ENCODE results near the gene SHLD3. TPM values are rescaled to one million over a fixed set of nuclear protein-coding genes. Genes with fewer than 3 reads are reported as not detected.

Gene SHLD3
- total RNA-seq, 1 donor from 2014 or later, result 2.7 TPM

DNA sequence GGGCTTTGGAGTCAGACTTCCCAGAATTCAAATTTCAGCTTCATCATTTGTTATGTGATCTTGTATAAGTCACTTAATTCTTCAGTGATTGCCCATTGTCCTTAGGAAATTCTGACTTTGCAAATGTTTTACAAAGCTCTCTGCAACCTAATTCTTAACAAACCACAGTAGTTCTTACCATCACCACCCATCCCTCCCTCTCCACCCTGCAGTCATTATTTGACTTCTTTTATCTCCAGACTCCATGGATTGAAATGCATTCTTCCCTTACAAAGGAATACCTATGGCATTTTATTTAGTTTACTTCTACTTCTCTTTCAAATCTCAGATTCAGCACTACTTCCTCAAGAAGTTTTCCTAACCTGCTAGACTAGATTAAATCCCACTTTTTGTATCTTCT, 23.1 kb downstream of the SHLD3 start:
- FAIRE-seq, result no peak
- Histone ChIP-seq H3K27me3 (ENCODE audit: insufficient read depth, low read length) (no peaks in the 10 kb centered on the region), H3K4me2 (ENCODE audit: low read length) (no peak overlapping the region), H3K36me3 (ENCODE audit: insufficient read depth, low read length) (peaks cover 6% of the 10 kb centered on the region), H2AFZ (ENCODE audit: low read depth, low read length) (no peak overlapping the region), H3K27ac (ENCODE audit: low read depth, low read length) (no peak overlapping the region), H3K79me2 (ENCODE audit: insufficient read depth, low read length) (no peaks in the 10 kb centered on the region), H3K9me3 (ENCODE audit: insufficient read depth, low read depth, low read length) (no peaks in the 10 kb centered on the region), H3K4me3 (ENCODE audit: insufficient read depth, low read depth, low read length) (no peak overlapping the region), H4K20me1 (ENCODE audit: insufficient read depth, low read length) (no peaks in the 10 kb centered on the region), H3K4me1 (ENCODE audit: insufficient read depth, low read length) (no peaks in the 10 kb centered on the region), H3K9ac (ENCODE audit: low read length) (no peak overlapping the region)
- no peaks in the 10 kb centered on the region for H3K36me3 Mint-ChIP-seq (ENCODE audit: low read depth, unreplicated experiment)
- no peak for TF ChIP-seq EZH2 (IDR thresholded peaks at IDR 0.05; ENCODE audit: insufficient read depth, low read length)
- TF ChIP-seq, protein P1, sequence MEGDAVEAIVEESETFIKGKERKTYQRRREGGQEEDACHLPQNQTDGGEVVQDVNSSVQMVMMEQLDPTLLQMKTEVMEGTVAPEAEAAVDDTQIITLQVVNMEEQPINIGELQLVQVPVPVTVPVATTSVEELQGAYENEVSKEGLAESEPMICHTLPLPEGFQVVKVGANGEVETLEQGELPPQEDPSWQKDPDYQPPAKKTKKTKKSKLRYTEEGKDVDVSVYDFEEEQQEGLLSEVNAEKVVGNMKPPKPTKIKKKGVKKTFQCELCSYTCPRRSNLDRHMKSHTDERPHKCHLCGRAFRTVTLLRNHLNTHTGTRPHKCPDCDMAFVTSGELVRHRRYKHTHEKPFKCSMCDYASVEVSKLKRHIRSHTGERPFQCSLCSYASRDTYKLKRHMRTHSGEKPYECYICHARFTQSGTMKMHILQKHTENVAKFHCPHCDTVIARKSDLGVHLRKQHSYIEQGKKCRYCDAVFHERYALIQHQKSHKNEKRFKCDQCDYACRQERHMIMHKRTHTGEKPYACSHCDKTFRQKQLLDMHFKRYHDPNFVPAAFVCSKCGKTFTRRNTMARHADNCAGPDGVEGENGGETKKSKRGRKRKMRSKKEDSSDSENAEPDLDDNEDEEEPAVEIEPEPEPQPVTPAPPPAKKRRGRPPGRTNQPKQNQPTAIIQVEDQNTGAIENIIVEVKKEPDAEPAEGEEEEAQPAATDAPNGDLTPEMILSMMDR (IDR thresholded peaks at IDR 0.05; ENCODE audit: insufficient read depth, low read depth, low read length), result no peak
- H3K9me3 Mint-ChIP-seq (ENCODE audit: unreplicated experiment), result no peaks in the 10 kb centered on the region
- no peak overlapping the region for H3K27ac Mint-ChIP-seq (ENCODE audit: unreplicated experiment)
- no peak overlapping the region for H3K4me3 Mint-ChIP-seq (ENCODE audit: unreplicated experiment)
- H3K4me1 Mint-ChIP-seq (ENCODE audit: low read depth, unreplicated experiment), result no peaks in the 10 kb centered on the region
- H3K27me3 Mint-ChIP-seq (ENCODE audit: low read depth, unreplicated experiment), result no peaks in the 10 kb centered on the region
- DNase-seq (ENCODE audit: low read depth), result no peak

DNA sequence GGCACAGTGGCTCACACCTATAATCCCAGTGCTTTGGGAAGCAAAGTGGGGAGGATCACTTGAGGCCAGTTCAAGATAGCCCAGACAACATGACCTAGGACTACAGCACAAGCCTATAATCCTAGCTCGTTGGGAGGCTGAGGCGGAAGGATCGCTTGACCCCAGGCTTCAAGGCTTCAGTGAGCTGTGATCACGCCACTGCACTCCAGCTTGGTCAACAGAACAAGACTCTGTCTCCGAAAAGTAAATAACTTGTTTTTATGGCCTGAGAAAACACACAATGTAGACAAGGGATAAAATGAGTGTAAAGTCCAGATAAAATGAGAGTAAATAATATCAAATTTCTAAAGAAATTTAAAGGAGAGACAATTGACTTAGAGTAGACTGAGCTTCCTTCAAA, 26.3 kb downstream of the SHLD3 start:
- FAIRE-seq, result peak; percentile 9
- Mint-ChIP-seq H3K4me3 (ENCODE audit: unreplicated experiment) (no peak overlapping the region), H3K27me3 (ENCODE audit: low read depth, unreplicated experiment) (no peaks in the 10 kb centered on the region)

DNA sequence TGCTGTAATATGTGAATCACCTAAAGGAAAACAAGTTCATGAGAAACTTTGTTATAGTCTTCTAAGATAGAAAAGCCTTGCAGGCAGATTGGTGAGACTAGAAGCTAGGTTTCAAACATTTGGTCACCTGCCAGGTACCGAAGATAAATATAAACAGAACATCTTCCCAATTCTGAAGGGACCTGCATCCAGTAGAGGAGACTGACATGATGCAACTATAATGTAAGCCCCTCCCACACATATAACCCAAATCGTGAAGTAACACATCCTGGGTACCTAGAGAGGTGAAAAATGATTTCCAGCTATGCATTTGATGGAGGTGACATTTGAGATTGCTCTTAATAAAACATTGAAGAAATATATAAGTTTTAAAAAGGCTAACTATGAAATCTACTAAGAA, 29.9 kb downstream of the SHLD3 start:
- FAIRE-seq, result no peak
- H3K79me2 ChIP-seq (ENCODE audit: insufficient read depth, low read length), result no peaks in the 10 kb centered on the region
- no peaks in the 10 kb centered on the region for H3K4me1 Mint-ChIP-seq (ENCODE audit: low read depth, unreplicated experiment)
- H3K27ac ChIP-seq (ENCODE audit: low read depth, low read length), result no peak overlapping the region
- no peak overlapping the region for H3K4me3 Mint-ChIP-seq (ENCODE audit: unreplicated experiment)
- H3K4me2 ChIP-seq (ENCODE audit: low read length), result no peak overlapping the region
- H3K36me3 Mint-ChIP-seq (ENCODE audit: low read depth, unreplicated experiment), result peaks cover 2% of the 10 kb centered on the region
- DNase-seq (ENCODE audit: low read depth), result no peak
- TF ChIP-seq EZH2 (IDR thresholded peaks at IDR 0.05; ENCODE audit: insufficient read depth, low read length), result no peak
- TF ChIP-seq, protein P1 (IDR thresholded peaks at IDR 0.05; ENCODE audit: insufficient read depth, low read depth, low read length), result no peak
- no peak overlapping the region for H3K4me3 ChIP-seq (ENCODE audit: insufficient read depth, low read depth, low read length)
- H3K27me3 Mint-ChIP-seq (ENCODE audit: low read depth, unreplicated experiment), result no peaks in the 10 kb centered on the region
- H3K27me3 ChIP-seq (ENCODE audit: insufficient read depth, low read length), result no peaks in the 10 kb centered on the region
- no peak overlapping the region for H3K9ac ChIP-seq (ENCODE audit: low read length)
- H3K9me3 Mint-ChIP-seq (ENCODE audit: unreplicated experiment), result no peaks in the 10 kb centered on the region
- H3K9me3 ChIP-seq (ENCODE audit: insufficient read depth, low read depth, low read length), result no peaks in the 10 kb centered on the region
- no peak overlapping the region for H2AFZ ChIP-seq (ENCODE audit: low read depth, low read length)
- H3K27ac Mint-ChIP-seq (ENCODE audit: unreplicated experiment), result no peak overlapping the region
- H4K20me1 ChIP-seq (ENCODE audit: insufficient read depth, low read length), result no peaks in the 10 kb centered on the region
- no peaks in the 10 kb centered on the region for H3K4me1 ChIP-seq (ENCODE audit: insufficient read depth, low read length)
- H3K36me3 ChIP-seq (ENCODE audit: insufficient read depth, low read length), result peaks cover 6% of the 10 kb centered on the region

More for the DNA sequence above, 26.3 kb downstream of the SHLD3 start:
- DNase-seq (ENCODE audit: low read depth), result no peak
- Mint-ChIP-seq H3K4me1 (ENCODE audit: low read depth, unreplicated experiment) (no peaks in the 10 kb centered on the region), H3K9me3 (ENCODE audit: unreplicated experiment) (no peaks in the 10 kb centered on the region), H3K27ac (ENCODE audit: unreplicated experiment) (no peak overlapping the region), H3K36me3 (ENCODE audit: low read depth, unreplicated experiment) (no peaks in the 10 kb centered on the region)
- Histone ChIP-seq H3K4me3 (ENCODE audit: insufficient read depth, low read depth, low read length) (no peak overlapping the region), H3K27me3 (ENCODE audit: insufficient read depth, low read length) (no peaks in the 10 kb centered on the region), H3K4me1 (ENCODE audit: insufficient read depth, low read length) (no peaks in the 10 kb centered on the region), H3K9me3 (ENCODE audit: insufficient read depth, low read depth, low read length) (no peaks in the 10 kb centered on the region), H3K27ac (ENCODE audit: low read depth, low read length) (no peak overlapping the region), H3K79me2 (ENCODE audit: insufficient read depth, low read length) (no peaks in the 10 kb centered on the region), H3K9ac (ENCODE audit: low read length) (no peak overlapping the region), H4K20me1 (ENCODE audit: insufficient read depth, low read length) (no peaks in the 10 kb centered on the region), H2AFZ (ENCODE audit: low read depth, low read length) (no peak overlapping the region), H3K36me3 (ENCODE audit: insufficient read depth, low read length) (peaks cover 6% of the 10 kb centered on the region), H3K4me2 (ENCODE audit: low read length) (no peak overlapping the region)
- TF ChIP-seq, protein P1 (IDR thresholded peaks at IDR 0.05; ENCODE audit: insufficient read depth, low read depth, low read length), result no peak
- TF ChIP-seq EZH2 (IDR thresholded peaks at IDR 0.05; ENCODE audit: insufficient read depth, low read length), result no peak

Data from astrocyte (in vitro differentiated cells and primary cell).